HFFc6 (cell line): ENCODE results near the gene PARP8. TPM values are rescaled to one million over a fixed set of nuclear protein-coding genes. Genes with fewer than 3 reads are reported as not detected.

Experiments used
- DNase-seq: peaks from one replicate; pipeline ENCODE4 v3.0.0-alpha.2; 2018
- H3K27ac Mint-ChIP-seq: 2 replicates; pipeline ENCODE4 v1.8.0; 2020; ENCODE audit warnings: mild to moderate bottlenecking, mixed read lengths
- H3K27me3 Mint-ChIP-seq: 2 replicates; pipeline ENCODE4 v1.8.0; 2021; ENCODE audit warnings: mild to moderate bottlenecking, moderate library complexity, mixed read lengths; ENCODE audit not compliant: insufficient read depth
- H3K36me3 Mint-ChIP-seq: 2 replicates; pipeline ENCODE4 v1.8.0; 2021; ENCODE audit warnings: low read depth, mixed read lengths
- H3K4me1 Mint-ChIP-seq: 2 replicates; pipeline ENCODE4 v1.8.0; 2020; ENCODE audit warnings: low read depth, mixed read lengths
- H3K4me3 Mint-ChIP-seq: 2 replicates; pipeline ENCODE4 v1.8.0; 2020; ENCODE audit warnings: mild to moderate bottlenecking, moderate library complexity, mixed read lengths
- H3K9me3 Mint-ChIP-seq: 2 replicates; pipeline ENCODE4 v1.8.0; 2020; ENCODE audit warnings: mild to moderate bottlenecking, mixed read lengths
- CTCF ChIP-seq: fragments of 200-600 bp; sonication (generic); IDR thresholded peaks from 2 replicates; pipeline ENCODE4 v1.5.0; 2021; ENCODE audit warnings: antibody characterized with exemption, mild to moderate bottlenecking
- total RNA-seq, 6 experiments: library from RNA; stranded (reverse); fragmentation: NEBNext Ultra II Directional; extraction: Animal tissue kit (Norgen Biotek cat#: 25700); gene quantifications; 2 replicates in 1 of 6; 3 replicates in 5 of 6; pipeline ENCODE4 v1.2.3, GENCODE V29; 2021

The PARP8 gene
- total RNA-seq, 6 experiments from 2014 or later, result 0.71 to 5.5 (median 0.81) TPM

GRCh38 chr5:50727149-50727496 is 60.7 kb downstream of the PARP8 start:
- no peaks in the 10 kb centered on the region for H3K36me3 Mint-ChIP-seq
- no peaks in the 10 kb centered on the region; the same call in 1 of the 2 replicates for H3K9me3 Mint-ChIP-seq
- DNase-seq, result no peak
- TF ChIP-seq CTCF, result no peak
- no peaks in the 10 kb centered on the region; the same call in 1 of the 2 replicates for H3K27me3 Mint-ChIP-seq
- no peak overlapping the region for H3K27ac Mint-ChIP-seq
- no peak overlapping the region for H3K4me3 Mint-ChIP-seq
- H3K4me1 Mint-ChIP-seq, result no peaks in the 10 kb centered on the region

GRCh38 chr5:50727845-50728244 is 61.4 kb downstream of the PARP8 start:
- no peak overlapping the region for H3K4me3 Mint-ChIP-seq
- no peaks in the 10 kb centered on the region; the same call in 1 of the 2 replicates for H3K27me3 Mint-ChIP-seq
- TF ChIP-seq CTCF, result no peak
- no peak for DNase-seq
- no peaks in the 10 kb centered on the region; the same call in 1 of the 2 replicates for H3K9me3 Mint-ChIP-seq
- no peaks in the 10 kb centered on the region for H3K36me3 Mint-ChIP-seq
- no peaks in the 10 kb centered on the region for H3K4me1 Mint-ChIP-seq
- H3K27ac Mint-ChIP-seq, result no peak overlapping the region

- no peak for TF ChIP-seq CTCF
- H3K27ac Mint-ChIP-seq, result no peak overlapping the region
- DNase-seq, result no peak
- H3K4me1 Mint-ChIP-seq, result no peaks in the 10 kb centered on the region
- no peaks in the 10 kb centered on the region; the same call in 1 of the 2 replicates for H3K27me3 Mint-ChIP-seq
- H3K4me3 Mint-ChIP-seq, result no peak overlapping the region
- no peaks in the 10 kb centered on the region for H3K36me3 Mint-ChIP-seq
- H3K9me3 Mint-ChIP-seq, result no peaks in the 10 kb centered on the region; the same call in 1 of the 2 replicates
These were observed 63.9 kb downstream of the PARP8 start for GRCh38 chr5:50730336-50730735.

GRCh38 chr5:50730841-50731240 is 64.4 kb downstream of the PARP8 start:
- H3K36me3 Mint-ChIP-seq, result no peaks in the 10 kb centered on the region
- H3K4me3 Mint-ChIP-seq, result no peak overlapping the region
- H3K27ac Mint-ChIP-seq, result no peak overlapping the region
- DNase-seq, result no peak
- H3K9me3 Mint-ChIP-seq, result no peaks in the 10 kb centered on the region; the same call in 1 of the 2 replicates
- no peaks in the 10 kb centered on the region; the same call in 1 of the 2 replicates for H3K27me3 Mint-ChIP-seq
- TF ChIP-seq CTCF, result no peak
- H3K4me1 Mint-ChIP-seq, result no peaks in the 10 kb centered on the region

GRCh38 chr5:50733741-50734140 is 67.3 kb downstream of the PARP8 start:
- Mint-ChIP-seq H3K27me3 (no peaks in the 10 kb centered on the region; the same call in 1 of the 2 replicates), H3K9me3 (no peaks in the 10 kb centered on the region), H3K4me3 (no peak overlapping the region), H3K4me1 (no peaks in the 10 kb centered on the region), H3K27ac (no peak overlapping the region), H3K36me3 (no peaks in the 10 kb centered on the region)
- DNase-seq, result no peak
- no peak for TF ChIP-seq CTCF

GRCh38 chr5:50738864-50739263 is 72.4 kb downstream of the PARP8 start:
- Mint-ChIP-seq H3K4me3 (no peak overlapping the region), H3K27me3 (no peaks in the 10 kb centered on the region), H3K4me1 (no peaks in the 10 kb centered on the region; the same call in 1 of the 2 replicates), H3K27ac (no peak overlapping the region), H3K9me3 (no peaks in the 10 kb centered on the region), H3K36me3 (no peaks in the 10 kb centered on the region)
- TF ChIP-seq CTCF, result no peak
- no peak for DNase-seq
